Ramos (cell line): ENCODE data around the gene EDC3.
"Not testable (repeated sequence)": the region's sequence is repeated elsewhere in the genome, so short reads cannot be mapped to it uniquely, and the experiment has no call there.

Source experiments
- in situ Hi-C: fragments of 300-500 bp; cut with MboI; formaldehyde crosslinking; loops from one replicate; pipeline ENCODE4 v1.14.3; 2022; ENCODE audit warnings: low sequenced_read_pairs; ENCODE audit not compliant: unreplicated experiment

The EDC3 gene

GRCh38 chr15:74710319-74711094 is 14.7 kb upstream of the EDC3 start:
- in situ Hi-C loops, result no loop called here

- in situ Hi-C loops, result no loop called here
These were observed 14.1 kb upstream of the EDC3 start for GRCh38 chr15:74709892-74710291.

GRCh38 chr15:74709011-74709410 is 13.2 kb upstream of the EDC3 start:
- in situ Hi-C loops, result no loop called here

- in situ Hi-C loops, result no loop called here
These were observed 984 bp upstream of the EDC3 start for GRCh38 chr15:74696808-74697207.

GRCh38 chr15:74696398-74696729 is 540 bp upstream of the EDC3 start:
- in situ Hi-C loops, result no loop called here

- in situ Hi-C loops, result no loop called here
These were observed 3.5 kb downstream of the EDC3 start for GRCh38 chr15:74692327-74692726.

- in situ Hi-C loops, result no loop called here
These were observed 12.1 kb downstream of the EDC3 start for GRCh38 chr15:74683758-74684157.

GRCh38 chr15:74682954-74683353 is 12.9 kb downstream of the EDC3 start:
- in situ Hi-C loops, result no loop called here

- in situ Hi-C loops, result no loop called here
These were observed 15.4 kb downstream of the EDC3 start for GRCh38 chr15:74680456-74680855.

GRCh38 chr15:74676801-74677200 is 19.0 kb downstream of the EDC3 start:
- in situ Hi-C loops, result no loop called here

GRCh38 chr15:74674161-74674560 is 21.7 kb downstream of the EDC3 start:
- in situ Hi-C loops, result no loop called here

GRCh38 chr15:74669627-74670026 is 26.2 kb downstream of the EDC3 start:
- in situ Hi-C loops, result no loop called here

- in situ Hi-C loops, result no loop called here
These were observed 27.8 kb downstream of the EDC3 start for GRCh38 chr15:74667975-74668374.

GRCh38 chr15:74664670-74665069 is 31.2 kb downstream of the EDC3 start:
- in situ Hi-C loops, result no loop called here

GRCh38 chr15:74664028-74664616 is 31.7 kb downstream of the EDC3 start:
- in situ Hi-C loops, result no loop called here

- in situ Hi-C loops, result no loop called here
These were observed 32.4 kb downstream of the EDC3 start for GRCh38 chr15:74663303-74664027.

GRCh38 chr15:74662064-74662860 is 33.6 kb downstream of the EDC3 start:
- in situ Hi-C loops, result no loop called here

GRCh38 chr15:74661280-74661679 is 34.5 kb downstream of the EDC3 start:
- in situ Hi-C loops, result not testable (repeated sequence)

- in situ Hi-C loops, result no loop called here
These were observed 38.0 kb downstream of the EDC3 start for GRCh38 chr15:74657846-74658245.

- in situ Hi-C loops, result no loop called here
These were observed 38.8 kb downstream of the EDC3 start for GRCh38 chr15:74656935-74657535.
